ENCODE data around the gene CD53.

DNA sequence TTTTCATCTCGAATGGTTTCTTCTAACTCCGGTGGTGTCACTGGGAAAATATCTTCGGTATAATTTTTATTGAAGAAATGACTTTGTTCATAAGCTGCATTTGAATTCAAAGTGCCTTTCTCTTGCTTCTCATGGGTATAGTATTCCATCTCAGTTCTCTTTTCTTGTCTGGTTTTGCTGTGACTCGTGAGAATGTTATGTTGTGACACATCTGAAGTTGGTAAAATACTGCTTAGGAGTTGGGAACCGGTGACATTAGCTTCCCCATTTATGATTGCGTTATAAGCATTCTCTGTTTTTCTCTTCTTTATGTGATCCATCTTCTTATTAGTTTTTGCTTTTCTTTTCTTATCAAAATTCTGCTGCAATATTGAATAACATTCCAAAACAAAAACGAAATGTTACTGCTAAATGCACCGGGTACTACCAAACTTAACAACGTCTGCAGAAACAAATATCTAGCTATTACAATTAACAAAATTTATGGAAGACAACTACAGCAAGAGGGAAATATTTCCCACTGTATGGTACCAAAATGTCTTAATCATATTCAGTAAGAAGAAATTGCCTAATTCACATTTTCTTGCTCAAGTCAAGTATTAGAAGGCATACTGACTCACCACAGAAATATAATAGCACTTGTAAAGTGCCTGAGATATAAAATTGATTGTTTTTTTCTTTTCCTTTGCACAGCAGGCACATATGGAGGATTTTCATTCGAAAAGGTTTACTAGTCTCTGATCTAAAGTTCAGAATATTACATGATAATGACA, 75.3 kb downstream of the CD53 start:
- TF ChIP-seq, protein P1, sequence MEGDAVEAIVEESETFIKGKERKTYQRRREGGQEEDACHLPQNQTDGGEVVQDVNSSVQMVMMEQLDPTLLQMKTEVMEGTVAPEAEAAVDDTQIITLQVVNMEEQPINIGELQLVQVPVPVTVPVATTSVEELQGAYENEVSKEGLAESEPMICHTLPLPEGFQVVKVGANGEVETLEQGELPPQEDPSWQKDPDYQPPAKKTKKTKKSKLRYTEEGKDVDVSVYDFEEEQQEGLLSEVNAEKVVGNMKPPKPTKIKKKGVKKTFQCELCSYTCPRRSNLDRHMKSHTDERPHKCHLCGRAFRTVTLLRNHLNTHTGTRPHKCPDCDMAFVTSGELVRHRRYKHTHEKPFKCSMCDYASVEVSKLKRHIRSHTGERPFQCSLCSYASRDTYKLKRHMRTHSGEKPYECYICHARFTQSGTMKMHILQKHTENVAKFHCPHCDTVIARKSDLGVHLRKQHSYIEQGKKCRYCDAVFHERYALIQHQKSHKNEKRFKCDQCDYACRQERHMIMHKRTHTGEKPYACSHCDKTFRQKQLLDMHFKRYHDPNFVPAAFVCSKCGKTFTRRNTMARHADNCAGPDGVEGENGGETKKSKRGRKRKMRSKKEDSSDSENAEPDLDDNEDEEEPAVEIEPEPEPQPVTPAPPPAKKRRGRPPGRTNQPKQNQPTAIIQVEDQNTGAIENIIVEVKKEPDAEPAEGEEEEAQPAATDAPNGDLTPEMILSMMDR (IDR thresholded peaks at IDR 0.05; ENCODE audit: low read depth, low read length), result no peak
- no peak for TF ChIP-seq EZH2phosphoT487 (IDR thresholded peaks at IDR 0.05; ENCODE audit: low read depth)
